A673 (cell line): ENCODE results near the gene MMP24OS. TPM values are rescaled to one million over a fixed set of nuclear protein-coding genes. Genes with fewer than 3 reads are reported as not detected.

Experiments used
- BruUV-seq: library from RNA; stranded (reverse); fragments of 400-500 nt; replicated peaks from 2 replicates; lab custom pipeline; 2021; lab: Mats Ljungman, UMichigan
- CTCF ChIA-PET: fragments of 300-600 bp; sonication (Branson Sonifier 250); formaldehyde crosslinking; loops from one replicate; lab custom pipeline; 2022; ENCODE audit warnings: antibody characterized with exemption; lab: Charles Lee
- POLR2A ChIA-PET: fragments of 300-600 bp; sonication (Branson Sonifier 250); formaldehyde crosslinking; loops from one replicate; lab custom pipeline; 2022; ENCODE audit warnings: antibody characterized with exemption; ENCODE audit not compliant: low non-redundant PET; lab: Charles Lee
- DNase-seq: peaks from one replicate; pipeline ENCODE4 v3.0.0-alpha.2; 2015; ENCODE audit warnings: low spot score
- H3K27ac ChIP-seq: fragments of 200-600 bp; sonication (generic); 2 replicates; pipeline ENCODE4 v1.5.1; 2016; ENCODE audit warnings: mixed run types, low read depth, mild to moderate bottlenecking, mixed read lengths, antibody characterized with exemption, low read length; ENCODE audit not compliant: poor library complexity, severe bottlenecking
- H3K27me3 ChIP-seq: fragments of 200-600 bp; sonication (generic); replicated peaks from 2 replicates; pipeline ENCODE4 v1.6.1; 2017; ENCODE audit warnings: mixed run types, low read depth, mild to moderate bottlenecking, mixed read lengths, antibody characterized with exemption, low read length; ENCODE audit not compliant: insufficient read depth, poor library complexity
- H3K36me3 ChIP-seq: fragments of 200-600 bp; sonication (generic); 2 replicates; pipeline ENCODE4 v1.6.1; 2016; ENCODE audit warnings: mixed run types, mild to moderate bottlenecking, mixed read lengths, antibody characterized with exemption, low read length; ENCODE audit not compliant: insufficient read depth, poor library complexity, severe bottlenecking
- H3K4me1 ChIP-seq: fragments of 200-600 bp; sonication (generic); 2 replicates; pipeline ENCODE4 v1.6.1; 2017; ENCODE audit warnings: mixed run types, mild to moderate bottlenecking, mixed read lengths, antibody characterized with exemption, low read length; ENCODE audit not compliant: insufficient read depth, poor library complexity, severe bottlenecking
- H3K4me3 ChIP-seq: fragments of 200-600 bp; sonication (generic); 2 replicates; pipeline ENCODE4 v1.5.1; 2016; ENCODE audit warnings: low read depth, mixed run types, mild to moderate bottlenecking, mixed read lengths, low read length; ENCODE audit not compliant: poor library complexity, severe bottlenecking
- H3K9me3 ChIP-seq: fragments of 200-600 bp; sonication (generic); 2 replicates; pipeline ENCODE4 v1.6.1; 2016; ENCODE audit warnings: mixed run types, low read depth, mild to moderate bottlenecking, mixed read lengths, antibody characterized with exemption, low read length; ENCODE audit not compliant: poor library complexity, severe bottlenecking
- EZH2 ChIP-seq: fragments of 200-600 bp; sonication (generic); IDR thresholded peaks from 2 replicates; pipeline ENCODE4 v1.6.1; 2017; ENCODE audit warnings: borderline replicate concordance, low read depth, mild to moderate bottlenecking, mixed read lengths, antibody characterized with exemption, low read length; ENCODE audit not compliant: poor library complexity, severe bottlenecking
- intact Hi-C: fragments of 100-400 bp; cut with micrococcal nuclease; formaldehyde crosslinking; loops from one replicate; pipeline ENCODE4 v1.10.0; 2022; ENCODE audit not compliant: unreplicated experiment
- total RNA-seq: library from RNA; stranded (reverse); gene quantifications from 2 replicates; pipeline ENCODE4 v1.2.3, GENCODE V29; 2021
- TF ChIP-seq, protein P1 (sequence below): fragments of 300-800, 200-600 bp; sonication (generic); conservative IDR thresholded peaks from 2 replicates; pipeline ENCODE4 v1.5.1; 2017; ENCODE audit warnings: low read depth, mild to moderate bottlenecking, antibody characterized with exemption, low read length, moderate library complexity, mixed read lengths

The MMP24OS gene
- total RNA-seq, 1 experiment from 2014 or later: 26.2 TPM

DNA sequence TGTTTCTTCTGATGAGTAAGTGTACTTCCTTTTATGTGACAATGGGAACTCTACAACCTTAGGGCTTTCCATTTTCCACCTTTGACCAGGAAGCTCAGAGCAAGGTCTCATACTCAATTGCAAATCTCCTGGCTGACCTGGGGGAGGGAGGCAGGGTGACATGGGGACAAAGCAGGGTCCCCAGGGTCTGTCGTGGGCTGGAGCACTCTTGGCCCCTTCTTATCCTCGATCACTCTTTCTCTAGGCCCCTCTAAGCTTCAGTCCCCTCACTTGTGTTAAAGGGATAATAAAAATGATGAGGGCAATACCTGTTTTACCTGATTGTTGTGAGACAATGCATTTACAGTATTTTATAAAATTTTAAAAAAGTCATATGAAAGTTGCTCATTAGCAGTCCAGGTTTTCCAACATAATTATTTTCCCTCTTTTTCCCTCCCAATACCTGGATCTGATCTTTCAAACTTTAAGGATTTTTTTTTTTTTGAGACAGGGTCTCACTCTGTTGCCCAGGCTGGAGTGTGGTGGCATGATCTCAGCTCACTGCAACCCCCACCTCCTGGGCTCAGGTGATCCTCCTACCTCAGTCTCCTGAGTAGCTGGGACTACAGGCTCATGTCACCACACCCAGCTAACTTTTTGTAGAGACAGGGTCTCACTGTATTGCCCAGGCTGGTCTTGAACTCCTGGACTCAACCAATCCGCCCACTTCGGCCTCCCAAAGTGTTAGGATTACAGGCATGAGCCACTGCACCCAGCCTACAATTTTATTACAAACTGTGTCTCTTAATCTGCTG lies 22.7 kb upstream of the MMP24OS start:
- Histone ChIP-seq H3K4me1 (no peaks in the 10 kb centered on the region), H3K27ac (no peak overlapping the region), H3K36me3 (no peaks in the 10 kb centered on the region), H3K27me3 (no peaks in the 10 kb centered on the region), H3K9me3 (no peaks in the 10 kb centered on the region), H3K4me3 (no peak overlapping the region)
- ChIA-PET CTCF (interaction anchor here (0.6 kb wide), 1 partner anchor 261 kb away, joined by 12 read pairs; no protein-coding TSS in a partner anchor), POLR2A (no interaction called here)
- no peak for DNase-seq
- no peak for TF ChIP-seq EZH2
- TF ChIP-seq, protein P1, sequence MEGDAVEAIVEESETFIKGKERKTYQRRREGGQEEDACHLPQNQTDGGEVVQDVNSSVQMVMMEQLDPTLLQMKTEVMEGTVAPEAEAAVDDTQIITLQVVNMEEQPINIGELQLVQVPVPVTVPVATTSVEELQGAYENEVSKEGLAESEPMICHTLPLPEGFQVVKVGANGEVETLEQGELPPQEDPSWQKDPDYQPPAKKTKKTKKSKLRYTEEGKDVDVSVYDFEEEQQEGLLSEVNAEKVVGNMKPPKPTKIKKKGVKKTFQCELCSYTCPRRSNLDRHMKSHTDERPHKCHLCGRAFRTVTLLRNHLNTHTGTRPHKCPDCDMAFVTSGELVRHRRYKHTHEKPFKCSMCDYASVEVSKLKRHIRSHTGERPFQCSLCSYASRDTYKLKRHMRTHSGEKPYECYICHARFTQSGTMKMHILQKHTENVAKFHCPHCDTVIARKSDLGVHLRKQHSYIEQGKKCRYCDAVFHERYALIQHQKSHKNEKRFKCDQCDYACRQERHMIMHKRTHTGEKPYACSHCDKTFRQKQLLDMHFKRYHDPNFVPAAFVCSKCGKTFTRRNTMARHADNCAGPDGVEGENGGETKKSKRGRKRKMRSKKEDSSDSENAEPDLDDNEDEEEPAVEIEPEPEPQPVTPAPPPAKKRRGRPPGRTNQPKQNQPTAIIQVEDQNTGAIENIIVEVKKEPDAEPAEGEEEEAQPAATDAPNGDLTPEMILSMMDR: no peak
- intact Hi-C loops: loop anchor here (5.0 kb wide), 1 partner anchor 147 kb away; no protein-coding TSS in a partner anchor
- no TSS peak for BruUV-seq

DNA sequence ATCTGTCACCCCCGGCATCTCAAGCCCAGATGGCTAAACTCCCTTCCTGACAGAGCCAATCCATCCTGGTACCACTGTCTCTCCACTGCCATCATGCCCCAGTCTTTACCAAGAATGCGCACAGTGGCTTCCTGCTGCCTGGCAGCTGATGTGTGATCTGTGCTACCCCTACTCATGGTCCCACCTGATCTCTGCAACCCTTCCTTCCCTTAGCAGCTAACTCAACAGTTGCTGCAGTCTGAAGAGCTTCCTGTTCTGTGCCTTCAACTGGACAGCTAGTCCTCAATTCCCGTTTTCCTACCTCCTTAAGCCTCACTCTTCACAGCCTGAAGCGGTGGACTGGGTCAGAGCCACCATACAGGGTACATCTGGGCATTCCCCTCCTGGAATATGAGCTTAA lies 21.9 kb upstream of the MMP24OS start:
- intact Hi-C loops: loop anchor here (5.0 kb wide), 1 partner anchor 148 kb away; no protein-coding TSS in a partner anchor
- TF ChIP-seq, protein P1: no peak
- no peak for TF ChIP-seq EZH2
- no peak for DNase-seq
- no peaks in the 10 kb centered on the region for H3K27me3 ChIP-seq
- no peaks in the 10 kb centered on the region for H3K4me1 ChIP-seq
- ChIA-PET CTCF (no interaction called here), POLR2A (no interaction called here)
- no peak overlapping the region for H3K27ac ChIP-seq
- BruUV-seq: no TSS peak
- no peaks in the 10 kb centered on the region for H3K9me3 ChIP-seq
- no peaks in the 10 kb centered on the region for H3K36me3 ChIP-seq
- no peak overlapping the region for H3K4me3 ChIP-seq

DNA sequence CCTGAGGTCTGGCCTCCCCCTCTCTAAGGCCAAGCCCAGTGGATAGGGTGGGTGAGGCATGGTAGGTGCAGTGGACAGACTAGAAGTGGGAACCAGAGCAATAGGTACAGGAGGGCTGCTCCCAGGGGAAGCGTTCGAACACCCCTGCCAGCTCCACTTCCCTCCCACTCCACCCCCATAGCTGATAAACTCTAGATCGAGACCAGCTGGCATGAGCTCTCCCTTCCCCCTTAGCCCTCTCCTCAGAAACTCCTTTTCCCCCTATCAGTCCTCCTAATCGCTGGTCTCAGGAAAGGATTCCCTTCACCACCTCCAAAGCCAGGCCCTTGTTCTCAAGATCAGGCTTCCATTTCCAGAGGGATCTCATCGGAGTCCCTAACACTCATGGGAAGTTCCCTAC lies 20.3 kb upstream of the MMP24OS start:
- Histone ChIP-seq H3K36me3 (no peaks in the 10 kb centered on the region), H3K9me3 (no peaks in the 10 kb centered on the region), H3K4me1 (no peaks in the 10 kb centered on the region), H3K27me3 (no peaks in the 10 kb centered on the region), H3K4me3 (no peak overlapping the region), H3K27ac (no peak overlapping the region)
- BruUV-seq: no TSS peak
- CTCF ChIA-PET: interaction anchor here (1.0 kb wide), 1 partner anchor 10 kb away, joined by 4 read pairs; no protein-coding TSS in a partner anchor
- intact Hi-C loops: no loop called here
- POLR2A ChIA-PET: interaction anchor here (0.6 kb wide), 1 partner anchor 388 kb away, joined by 3 read pairs; no protein-coding TSS in a partner anchor
- TF ChIP-seq, protein P1: no peak
- DNase-seq: no peak
